ENCODE data around the gene EFNA1.

DNA sequence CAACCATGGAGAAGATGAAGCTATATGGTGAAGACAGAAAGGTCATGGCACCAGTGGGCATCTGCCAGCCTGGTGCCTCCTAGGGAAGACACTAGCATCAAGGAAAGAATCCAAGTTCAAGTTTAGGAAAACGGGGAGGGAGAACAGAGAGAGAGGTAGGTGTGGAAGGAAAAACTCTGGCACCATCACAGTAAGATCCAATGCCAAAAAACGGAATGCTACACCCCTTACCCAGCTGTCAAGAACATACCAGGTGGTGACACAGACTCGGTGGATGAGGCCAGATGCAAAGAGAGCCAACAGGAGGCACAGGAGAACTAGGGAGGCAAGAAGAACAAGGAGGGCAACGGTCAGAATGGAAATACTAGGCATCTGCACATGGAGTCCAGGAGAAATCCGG is 41.9 kb downstream of the EFNA1 start:
- TF ChIP-seq, protein P1, sequence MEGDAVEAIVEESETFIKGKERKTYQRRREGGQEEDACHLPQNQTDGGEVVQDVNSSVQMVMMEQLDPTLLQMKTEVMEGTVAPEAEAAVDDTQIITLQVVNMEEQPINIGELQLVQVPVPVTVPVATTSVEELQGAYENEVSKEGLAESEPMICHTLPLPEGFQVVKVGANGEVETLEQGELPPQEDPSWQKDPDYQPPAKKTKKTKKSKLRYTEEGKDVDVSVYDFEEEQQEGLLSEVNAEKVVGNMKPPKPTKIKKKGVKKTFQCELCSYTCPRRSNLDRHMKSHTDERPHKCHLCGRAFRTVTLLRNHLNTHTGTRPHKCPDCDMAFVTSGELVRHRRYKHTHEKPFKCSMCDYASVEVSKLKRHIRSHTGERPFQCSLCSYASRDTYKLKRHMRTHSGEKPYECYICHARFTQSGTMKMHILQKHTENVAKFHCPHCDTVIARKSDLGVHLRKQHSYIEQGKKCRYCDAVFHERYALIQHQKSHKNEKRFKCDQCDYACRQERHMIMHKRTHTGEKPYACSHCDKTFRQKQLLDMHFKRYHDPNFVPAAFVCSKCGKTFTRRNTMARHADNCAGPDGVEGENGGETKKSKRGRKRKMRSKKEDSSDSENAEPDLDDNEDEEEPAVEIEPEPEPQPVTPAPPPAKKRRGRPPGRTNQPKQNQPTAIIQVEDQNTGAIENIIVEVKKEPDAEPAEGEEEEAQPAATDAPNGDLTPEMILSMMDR (IDR thresholded peaks at IDR 0.05) = no peak
- no peak for TF ChIP-seq POLR2A (IDR thresholded peaks at IDR 0.05)
